ENCODE results near the gene TPCN1.

- TF ChIP-seq CTCF (conservative IDR thresholded peaks at IDR 0.05 in 1 of 2, IDR thresholded peaks at IDR 0.05 in 1 of 2; ENCODE audit: low read depth in 1 of 2, low read length in 2 of 2) (no peak), EZH2 (IDR thresholded peaks at IDR 0.05; ENCODE audit: low read length, missing control alignments) (no peak)
Observed at GRCh38 chr12:113291586-113291985, 70.3 kb downstream of the TPCN1 start.
